Endothelial cell of umbilical vein (primary cell): ENCODE measurements around the gene COG5. TPM values are rescaled to one million over a fixed set of nuclear protein-coding genes. Genes with fewer than 3 reads are reported as not detected.

ENCODE experiments used
- BruUV-seq: library from RNA; stranded (reverse); fragments of 400-500 nt; replicated peaks from 2 replicates; lab custom pipeline; 2021; lab: Mats Ljungman, UMichigan
- CTCF ChIA-PET: fragments of 300-600, 350-600 bp; sonication (Branson Sonifier 250); formaldehyde crosslinking; loops from one replicate; lab custom pipeline; 2021; ENCODE audit warnings: antibody characterized with exemption, inconsistent platforms; lab: Charles Lee
- POLR2A ChIA-PET: fragments of 300-600, 350-600 bp; sonication (Branson Sonifier 250); formaldehyde crosslinking; loops from one replicate; lab custom pipeline; 2021; ENCODE audit warnings: antibody characterized with exemption, inconsistent platforms; lab: Charles Lee
- DNase-seq: peaks from one replicate; pipeline ENCODE4 v3.0.0-alpha.2; 2011; ENCODE audit warnings: low read depth, low spot score
- FAIRE-seq: peaks from 2 replicates; lab custom pipeline; 2011; peaks lifted over from hg19 to GRCh38; lab: Jason Lieb, UNC
- H2AFZ ChIP-seq: 2 replicates; pipeline ENCODE4 v1.6.0; 2012; ENCODE audit warnings: low read depth, low read length, control low read depth, inconsistent platforms
- H3K27ac ChIP-seq: 2 replicates; pipeline ENCODE4 v1.5.1; 2011; ENCODE audit warnings: low read depth, mild to moderate bottlenecking, control low read depth, low read length, moderate library complexity; ENCODE audit not compliant: insufficient read depth
- H3K27me3 ChIP-seq, 2 experiments: 2 replicates each; pipeline versions ENCODE4 v1.6.0 to v1.6.1; 2011; ENCODE audit warnings: low read length in 2 of 2, mixed read lengths in 1 of 2; ENCODE audit not compliant: control insufficient read depth in 2 of 2, insufficient read depth in 2 of 2
- H3K36me3 ChIP-seq, 2 experiments: 2 replicates in 1 of 2; 3 replicates in 1 of 2; pipeline ENCODE4 v1.5.1; 2011; ENCODE audit warnings: low read length in 2 of 2, mild to moderate bottlenecking in 1 of 2, moderate library complexity in 1 of 2; ENCODE audit not compliant: control insufficient read depth in 2 of 2, insufficient read depth in 2 of 2; ENCODE audit errors: extremely low read depth in 1 of 2
- H3K4me1 ChIP-seq: 3 replicates; pipeline ENCODE4 v1.5.1; 2011; ENCODE audit warnings: mild to moderate bottlenecking, low read length; ENCODE audit not compliant: control insufficient read depth, insufficient read depth; ENCODE audit errors: extremely low read depth
- H3K4me2 ChIP-seq: 2 replicates; pipeline ENCODE4 v1.6.1; 2011; ENCODE audit warnings: low read length, control low read depth, mixed read lengths; ENCODE audit not compliant: insufficient read depth
- H3K4me3 ChIP-seq, 3 experiments: fragments of 200-600 bp in 1 of 3; sonication (generic), shearing (Covaris generic) in 1 of 3; replicated peaks in 1 of 3; 2 replicates each; pipeline ENCODE4 v1.5.1; 2011 to 2016; ENCODE audit warnings: control low read depth in 3 of 3, low read length in 3 of 3, mild to moderate bottlenecking in 2 of 3, inconsistent platforms in 1 of 3, low read depth in 1 of 3, moderate library complexity in 1 of 3; ENCODE audit not compliant: insufficient read depth in 1 of 3
- H3K79me2 ChIP-seq: 2 replicates; pipeline ENCODE4 v1.6.0; 2012; ENCODE audit warnings: low read length, inconsistent platforms; ENCODE audit not compliant: control insufficient read depth, insufficient read depth
- H3K9ac ChIP-seq: replicated peaks from 2 replicates; pipeline ENCODE3; 2011; ENCODE audit warnings: low read length, control low read depth; ENCODE audit not compliant: insufficient read depth; ENCODE audit errors: extremely low read depth
- H3K9me1 ChIP-seq: replicated peaks from 3 replicates; pipeline ENCODE4 v1.6.0; 2011; ENCODE audit warnings: mild to moderate bottlenecking, low read length; ENCODE audit not compliant: control insufficient read depth, insufficient read depth; ENCODE audit errors: extremely low read depth
- H3K9me3 ChIP-seq: replicated peaks from 2 replicates; pipeline ENCODE4 v1.5.1; 2012; ENCODE audit warnings: low read length, inconsistent platforms; ENCODE audit not compliant: control insufficient read depth, insufficient read depth
- H4K20me1 ChIP-seq: replicated peaks from 2 replicates; pipeline ENCODE3; 2011; ENCODE audit warnings: mild to moderate bottlenecking, low read length; ENCODE audit not compliant: control insufficient read depth, insufficient read depth; ENCODE audit errors: extremely low read depth
- EZH2 ChIP-seq: IDR thresholded peaks from 2 replicates; pipeline ENCODE4 v1.6.1; 2012; ENCODE audit warnings: borderline replicate concordance, low read depth, mild to moderate bottlenecking, moderate library complexity, low read length, inconsistent platforms; ENCODE audit not compliant: severe bottlenecking
- FOS ChIP-seq: IDR thresholded peaks from 2 replicates; pipeline ENCODE4 v1.6.1; 2011; ENCODE audit warnings: mild to moderate bottlenecking, low read length, moderate library complexity, borderline replicate concordance; ENCODE audit not compliant: insufficient read depth
- GATA2 ChIP-seq: IDR thresholded peaks from 2 replicates; pipeline ENCODE4 v1.7.0; 2011; ENCODE audit warnings: low read depth, mild to moderate bottlenecking, moderate library complexity, mixed read lengths, low read length; ENCODE audit not compliant: insufficient read length, insufficient read depth
- JUN ChIP-seq: IDR thresholded peaks from 2 replicates; pipeline ENCODE4 v1.6.1; 2011; ENCODE audit warnings: borderline replicate concordance, low read depth; ENCODE audit not compliant: insufficient read length, insufficient read depth
- MYC ChIP-seq: IDR thresholded peaks from one replicate; pipeline ENCODE4 v1.6.1; 2011; ENCODE audit warnings: mild to moderate bottlenecking, low read depth, low read length
- POLR2A ChIP-seq: IDR thresholded peaks from 2 replicates; pipeline ENCODE4 v1.6.1; 2012; ENCODE audit warnings: low read depth, mild to moderate bottlenecking, control low read depth, low read length
- POLR2AphosphoS5 ChIP-seq: IDR thresholded peaks from 2 replicates; pipeline ENCODE4 v1.6.1; 2012; ENCODE audit warnings: low read depth, mild to moderate bottlenecking, control low read depth, low read length, moderate library complexity; ENCODE audit not compliant: insufficient read depth
- dilution Hi-C: fragments of 300-500 bp; cut with MboI; formaldehyde crosslinking; loops from one replicate; pipeline ENCODE4 v1.15.0; 2019; ENCODE audit warnings: low sequenced_read_pairs; ENCODE audit not compliant: extremely low pct_ligation_motif_present
- intact Hi-C: fragments of 100-400 bp; cut with micrococcal nuclease; formaldehyde crosslinking; loops from one replicate; pipeline ENCODE4 v1.10.0; 2022
- polyA plus RNA-seq, 4 experiments: library from polyadenylated mRNA; depleted of rRNA in 3 of 4; stranded (reverse) in 3 of 4; unstranded in 1 of 4; fragments of >200 nt; gene quantifications; 2 replicates each; pipeline versions ENCODE4 v1.2.1 to v1.2.3, GENCODE V29; 2011 to 2012; ENCODE audit warnings: missing spikeins in 1 of 4
- total RNA-seq: library from RNA; stranded (reverse); gene quantifications from 2 replicates; pipeline ENCODE4 v1.2.3, GENCODE V29; 2021
- TF ChIP-seq, protein P1 (sequence below), 2 donors: IDR thresholded peaks; 1 replicate in 1 of 2; 2 replicates in 1 of 2; pipeline ENCODE4 v1.5.1; 2011; ENCODE audit warnings: low read length in 2 of 2, mild to moderate bottlenecking in 2 of 2, moderate library complexity in 2 of 2, control low read depth in 1 of 2, inconsistent platforms in 1 of 2, low read depth in 1 of 2; ENCODE audit not compliant: insufficient read depth in 1 of 2; ENCODE audit errors: extremely low read depth in 1 of 2
- TF ChIP-seq, protein P2 (sequence below): IDR thresholded peaks from 2 replicates; pipeline ENCODE4 v1.6.1; 2011; ENCODE audit not compliant: insufficient read depth, insufficient read length

The COG5 gene
- total and polyA plus RNA-seq, 2 donors (not counting 3 experiments of a cell fraction or from before 2014, with no cell fraction given): 18.8 to 45.3 TPM

DNA sequence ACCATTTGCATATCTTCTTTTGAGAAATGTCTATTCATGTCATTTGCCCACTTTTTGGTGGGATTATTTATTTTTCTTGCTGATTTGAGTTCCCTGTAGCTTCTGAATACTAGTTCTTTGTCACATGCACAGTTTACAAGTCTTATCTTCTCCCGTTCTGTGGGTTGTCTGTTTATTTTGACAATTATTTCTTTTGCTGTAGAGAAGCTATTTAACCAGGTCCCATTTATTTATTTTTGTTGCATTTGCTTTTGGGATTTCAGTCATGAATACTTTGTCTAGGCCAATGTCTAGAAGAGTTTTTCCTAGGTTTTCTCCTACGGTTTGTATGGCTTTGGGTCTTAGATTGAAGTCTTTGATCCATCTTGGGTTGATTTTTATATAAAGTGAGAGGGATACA lies 60.9 kb downstream of the COG5 start:
- peaks cover 2% of the 10 kb centered on the region for H4K20me1 ChIP-seq
- FAIRE-seq (no peak), DNase-seq (no peak)
- H2AFZ ChIP-seq: no peak overlapping the region
- H3K9ac ChIP-seq: no peak overlapping the region
- no peaks in the 10 kb centered on the region for H3K9me1 ChIP-seq
- H3K4me3 ChIP-seq: no peak overlapping the region
- no peak overlapping the region for H3K27ac ChIP-seq
- ChIA-PET CTCF (interaction anchor here (1.1 to 3.1 kb wide), 6 partner anchors 14 to 377 kb away, joined by 3 to 36 read pairs (median 8); no protein-coding TSS in a partner anchor), POLR2A (no interaction called here)
- intact Hi-C loops (no loop called here), dilution Hi-C loops (no loop called here)
- TF ChIP-seq, protein P1, sequence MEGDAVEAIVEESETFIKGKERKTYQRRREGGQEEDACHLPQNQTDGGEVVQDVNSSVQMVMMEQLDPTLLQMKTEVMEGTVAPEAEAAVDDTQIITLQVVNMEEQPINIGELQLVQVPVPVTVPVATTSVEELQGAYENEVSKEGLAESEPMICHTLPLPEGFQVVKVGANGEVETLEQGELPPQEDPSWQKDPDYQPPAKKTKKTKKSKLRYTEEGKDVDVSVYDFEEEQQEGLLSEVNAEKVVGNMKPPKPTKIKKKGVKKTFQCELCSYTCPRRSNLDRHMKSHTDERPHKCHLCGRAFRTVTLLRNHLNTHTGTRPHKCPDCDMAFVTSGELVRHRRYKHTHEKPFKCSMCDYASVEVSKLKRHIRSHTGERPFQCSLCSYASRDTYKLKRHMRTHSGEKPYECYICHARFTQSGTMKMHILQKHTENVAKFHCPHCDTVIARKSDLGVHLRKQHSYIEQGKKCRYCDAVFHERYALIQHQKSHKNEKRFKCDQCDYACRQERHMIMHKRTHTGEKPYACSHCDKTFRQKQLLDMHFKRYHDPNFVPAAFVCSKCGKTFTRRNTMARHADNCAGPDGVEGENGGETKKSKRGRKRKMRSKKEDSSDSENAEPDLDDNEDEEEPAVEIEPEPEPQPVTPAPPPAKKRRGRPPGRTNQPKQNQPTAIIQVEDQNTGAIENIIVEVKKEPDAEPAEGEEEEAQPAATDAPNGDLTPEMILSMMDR (IDR thresholded peaks at IDR 0.05; ENCODE audit: extremely low read depth in 1 of 2, insufficient read depth in 1 of 2, low read depth in 1 of 2, low read length in 2 of 2): no peak
- TF ChIP-seq POLR2A: no peak
- TF ChIP-seq POLR2AphosphoS5: no peak
- no peak for TF ChIP-seq JUN
- no peak for TF ChIP-seq GATA2
- no peak for TF ChIP-seq EZH2
- no peak for TF ChIP-seq MYC
- TF ChIP-seq FOS: no peak
- TF ChIP-seq, protein P2, sequence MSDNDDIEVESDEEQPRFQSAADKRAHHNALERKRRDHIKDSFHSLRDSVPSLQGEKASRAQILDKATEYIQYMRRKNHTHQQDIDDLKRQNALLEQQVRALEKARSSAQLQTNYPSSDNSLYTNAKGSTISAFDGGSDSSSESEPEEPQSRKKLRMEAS: no peak
- peaks cover 4% of the 10 kb centered on the region for H3K79me2 ChIP-seq
- H3K4me2 ChIP-seq: no peak overlapping the region
- peaks cover 3% of the 10 kb centered on the region for H3K4me1 ChIP-seq
- no TSS peak for BruUV-seq
- H3K9me3 ChIP-seq: no peaks in the 10 kb centered on the region
- H3K36me3 ChIP-seq: no peaks in the 10 kb centered on the region
- no peaks in the 10 kb centered on the region for H3K27me3 ChIP-seq
